Stimulated activated CD4-positive, alpha-beta T cell treated with anti-CD3 and anti-CD28 coated beads, Interleukin-2, amount 100 ng/mL, for 24 hours (primary cell): ENCODE data around the gene GPBAR1.

Experiments
- DNase-seq, 2 donors: peaks; one replicate each; pipeline ENCODE4 v3.0.0-alpha.2; 2020

The GPBAR1 gene

GRCh38 chr2:218260742-218261422, at the start of gene GPBAR1:
Gene GPBAR1 (plus strand): TSS chr2:218261015. CDS start chr2:218262725, 1,710 bp downstream.
- no peak for DNase-seq

- no peak for DNase-seq
Measured at GRCh38 chr2:218214116-218214515, 46.7 kb upstream of the GPBAR1 start.

- no peak for DNase-seq
Measured at GRCh38 chr2:218216336-218216673, 44.5 kb upstream of the GPBAR1 start.

DNA sequence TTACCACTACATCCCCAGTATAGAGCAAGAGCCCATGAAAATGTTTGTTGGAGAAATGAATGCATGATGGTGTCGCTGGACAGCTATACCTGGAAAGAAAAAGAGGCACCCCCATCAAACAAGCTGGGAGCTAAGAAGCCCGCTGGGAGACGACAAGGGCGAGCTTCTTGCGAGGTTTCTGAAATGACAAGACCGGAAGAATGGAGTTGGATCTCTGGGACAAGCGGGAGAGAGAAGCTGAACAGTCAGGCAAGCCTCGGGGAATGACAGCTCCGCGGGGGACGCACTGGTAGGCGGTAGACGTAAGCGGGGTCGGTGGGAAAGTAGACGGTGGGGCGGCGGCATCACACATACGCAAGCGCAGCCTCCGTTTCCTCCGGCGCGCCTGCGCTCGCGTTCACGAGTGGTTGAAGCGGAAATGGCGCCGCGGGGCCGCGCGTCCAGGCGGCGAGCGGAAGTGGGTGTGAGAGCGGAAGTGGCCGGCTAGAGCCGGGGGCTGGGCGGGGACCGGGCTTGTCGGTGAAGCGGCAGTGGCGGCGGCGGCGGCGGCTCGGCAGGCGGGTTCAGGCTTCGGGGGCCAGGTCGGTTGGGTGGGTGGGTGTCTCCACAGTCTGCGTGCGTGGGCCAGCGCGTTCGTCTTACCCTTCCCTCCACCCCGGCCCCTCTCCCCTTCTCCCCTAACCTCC, 44.0 kb upstream of the GPBAR1 start, which contains the start of gene ARPC2:
Gene ARPC2, plus strand, starts transcription at position 516 of the 686 bp plus-strand sequence. CDS start 282 bp downstream, outside the sequence.
- peak; percentile 94 to 97 for DNase-seq

DNA sequence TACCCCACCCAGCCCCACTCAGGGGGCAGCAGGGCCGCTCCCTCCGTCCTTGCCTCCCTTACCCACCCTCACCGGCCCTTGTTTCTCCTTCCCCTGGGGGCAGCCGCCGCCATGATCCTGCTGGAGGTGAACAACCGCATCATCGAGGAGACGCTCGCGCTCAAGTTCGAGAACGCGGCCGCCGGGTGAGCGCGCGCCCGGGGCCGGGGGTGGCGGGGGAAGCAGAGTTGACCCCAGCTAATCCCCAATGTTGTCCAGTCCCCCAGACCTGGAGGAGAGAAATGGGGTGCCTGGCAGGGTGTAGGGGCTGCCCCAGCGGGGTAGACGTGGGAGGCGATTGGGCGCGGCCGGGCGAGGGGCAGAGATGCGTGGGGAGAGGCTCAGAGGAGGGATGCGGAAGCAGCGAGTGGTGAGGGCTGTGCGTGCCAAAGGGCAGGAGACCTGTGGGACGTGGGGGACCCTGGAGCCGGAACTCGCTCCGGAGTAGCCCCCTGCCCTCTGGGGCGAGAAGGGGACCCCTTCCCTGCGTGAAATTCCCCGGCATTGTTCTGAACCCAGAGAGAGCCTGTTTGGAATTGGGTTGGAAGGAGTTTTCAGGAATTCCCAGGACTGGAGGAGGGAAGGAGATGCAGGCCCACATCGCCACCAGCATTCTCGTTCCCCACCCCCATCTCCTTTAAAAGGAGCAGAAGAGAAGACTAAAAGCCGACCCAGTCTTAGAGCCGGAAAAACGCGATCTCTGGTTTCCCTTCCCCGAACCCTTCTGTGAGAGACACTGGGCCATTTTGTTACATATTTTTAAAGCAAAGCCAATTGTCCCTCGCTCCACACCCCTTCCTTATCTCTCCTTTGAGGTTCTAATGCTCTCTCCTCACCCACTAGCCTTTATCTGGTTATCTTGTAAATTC, 43.2 kb upstream of the GPBAR1 start:
- peak; percentile 71 to 80 for DNase-seq

DNA sequence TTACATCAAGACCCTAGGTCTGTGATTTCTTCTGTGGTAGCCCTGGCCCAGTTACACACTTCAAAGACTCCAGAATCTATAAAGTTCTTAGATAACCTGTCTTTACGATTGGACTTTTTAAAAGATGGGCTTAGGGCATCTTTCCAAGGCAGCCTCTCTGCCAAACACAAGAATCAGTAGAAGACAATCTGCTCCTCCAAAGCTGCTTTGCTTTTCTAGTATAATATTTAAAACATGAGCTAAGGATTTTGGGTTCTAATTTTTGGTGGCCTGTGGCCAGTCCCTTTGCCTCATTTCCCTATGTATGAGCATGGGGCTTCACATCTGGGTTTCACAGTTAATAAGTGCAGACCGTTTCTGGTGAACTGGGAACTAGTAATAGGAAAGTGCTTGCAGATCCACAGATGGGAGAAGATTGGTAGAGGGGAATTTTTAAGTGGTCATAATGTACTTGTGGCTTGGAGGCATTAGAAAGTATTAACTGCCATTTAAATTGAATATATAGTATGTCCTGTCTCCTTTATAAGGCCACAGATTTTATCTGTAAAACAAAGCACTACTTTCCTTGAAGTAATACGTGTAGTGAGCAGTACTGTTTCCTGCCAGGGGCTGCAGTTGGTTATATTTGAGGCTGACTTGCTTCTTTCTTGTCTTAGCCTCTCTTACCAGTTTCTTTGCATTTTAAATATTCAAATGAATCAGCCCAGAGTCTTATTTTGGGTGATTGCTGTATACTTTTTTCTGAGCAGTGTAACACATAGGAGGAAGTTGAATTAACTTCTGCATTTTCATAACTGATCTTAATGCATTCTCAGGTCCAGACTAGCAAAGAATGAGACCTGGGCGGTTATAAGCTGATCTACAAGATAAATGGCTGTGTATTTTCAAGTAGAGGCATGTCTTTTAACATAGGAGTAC, 42.3 kb upstream of the GPBAR1 start:
- no peak for DNase-seq

- no peak for DNase-seq
Measured at GRCh38 chr2:218219934-218220333, 40.9 kb upstream of the GPBAR1 start.

GRCh38 chr2:218221000-218221399, 39.8 kb upstream of the GPBAR1 start:
- no peak for DNase-seq

- DNase-seq: no peak
Measured at GRCh38 chr2:218223046-218223445, 37.8 kb upstream of the GPBAR1 start.

- DNase-seq: no peak
Measured at GRCh38 chr2:218224186-218224585, 36.6 kb upstream of the GPBAR1 start.

GRCh38 chr2:218226903-218227302, 33.9 kb upstream of the GPBAR1 start:
- DNase-seq: no peak

- DNase-seq: no peak
Measured at GRCh38 chr2:218228366-218229090, 32.3 kb upstream of the GPBAR1 start.

DNA sequence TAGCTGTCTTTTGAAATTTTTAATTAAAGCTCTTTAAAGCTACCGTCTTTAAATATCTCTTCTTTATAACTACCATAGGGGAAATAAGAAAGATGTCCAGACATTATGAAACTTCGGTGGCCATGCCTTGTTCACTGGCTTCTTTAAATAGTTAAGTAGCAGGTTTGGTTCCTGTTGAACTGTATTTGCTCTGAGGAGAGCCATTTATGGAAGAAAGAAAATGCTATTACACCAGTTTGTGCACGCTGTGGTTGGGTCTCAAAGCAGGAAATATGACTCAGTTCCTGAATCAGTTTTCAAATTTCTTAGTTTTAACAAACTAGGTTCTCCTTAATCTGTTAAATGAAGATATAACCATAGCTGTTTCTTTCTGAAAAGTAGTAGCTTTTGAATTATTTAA, 31.6 kb upstream of the GPBAR1 start:
- DNase-seq: peak; percentile 34 to 43

DNA sequence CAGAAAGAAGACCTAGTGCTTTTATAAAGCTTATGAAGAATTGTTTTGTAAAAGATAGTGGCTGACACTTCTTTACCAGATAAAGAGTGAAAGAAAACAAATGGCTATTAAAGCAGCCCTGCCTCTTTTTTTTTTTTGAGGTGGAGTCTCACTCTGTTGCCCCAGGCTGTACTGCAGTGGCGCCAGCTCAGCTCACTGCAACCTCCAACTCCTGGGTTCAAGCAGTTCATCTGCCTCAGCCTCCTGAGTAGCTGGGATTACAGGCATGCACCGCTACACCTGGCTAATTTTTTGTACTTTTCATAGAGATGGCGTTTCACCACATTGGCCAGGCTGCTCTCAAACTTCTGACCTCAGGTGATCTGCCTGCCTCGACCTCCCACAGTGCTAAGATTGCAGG, 31.0 kb upstream of the GPBAR1 start:
- DNase-seq: no peak

DNA sequence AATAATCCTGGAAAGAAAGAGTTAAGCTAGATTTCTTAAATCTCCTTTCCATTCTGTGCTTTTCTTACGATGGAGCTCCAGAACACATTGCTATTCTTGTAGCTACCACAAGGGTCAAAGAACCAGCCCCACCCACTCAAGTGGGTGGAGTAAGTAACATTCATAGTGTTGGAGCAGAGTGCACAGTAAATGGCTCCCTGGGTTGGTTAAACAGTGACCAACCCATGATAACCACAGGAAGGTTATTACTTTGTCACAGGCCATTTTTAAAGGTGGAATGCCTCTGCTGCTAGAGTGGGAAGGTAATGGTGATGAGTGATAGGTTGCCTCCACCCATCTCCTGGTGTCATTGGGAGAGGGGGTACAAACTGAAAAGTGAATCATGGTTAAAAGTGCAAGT, 29.9 kb upstream of the GPBAR1 start:
- peak in 1 of 2 donors; percentile 36 for DNase-seq

DNA sequence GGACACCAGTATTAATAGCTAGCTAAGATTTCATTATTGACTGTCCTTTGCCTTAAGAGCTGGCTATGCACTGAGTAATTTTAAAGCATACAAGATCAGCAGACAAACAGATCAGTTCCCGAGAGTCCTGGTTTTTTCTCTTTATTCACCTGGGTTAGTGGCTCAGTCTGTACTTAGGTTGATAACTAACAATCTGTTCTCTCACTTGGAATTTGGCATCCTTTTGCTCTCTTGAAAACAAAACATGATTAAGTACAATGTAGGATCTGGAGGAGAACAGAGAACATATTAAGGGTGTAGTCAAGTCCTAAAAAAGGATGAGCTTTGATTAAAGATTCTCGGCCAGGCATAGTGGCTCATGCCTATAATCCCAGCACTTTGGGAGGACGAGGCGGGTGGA, 27.3 kb upstream of the GPBAR1 start:
- no peak for DNase-seq

DNA sequence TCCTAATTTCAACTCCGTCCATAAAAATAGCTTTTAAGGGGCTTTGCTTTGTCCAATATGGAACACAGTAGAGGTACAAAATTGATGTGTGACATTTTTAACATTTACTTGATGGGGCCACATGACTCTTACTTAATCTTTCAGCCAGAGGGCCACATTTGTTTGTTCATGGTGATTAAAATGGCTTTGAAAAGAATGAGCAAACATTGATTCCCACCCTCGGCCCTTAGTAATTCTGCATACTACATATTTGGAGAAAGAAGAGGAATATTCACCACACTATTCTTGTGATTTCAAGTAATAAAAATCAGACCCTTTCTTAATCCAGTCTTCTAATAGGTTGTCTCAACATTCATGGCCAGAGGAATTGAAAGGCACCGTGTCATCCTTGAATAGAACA, 26.3 kb upstream of the GPBAR1 start:
- DNase-seq: no peak

GRCh38 chr2:218235017-218235416, 25.8 kb upstream of the GPBAR1 start:
- no peak for DNase-seq

DNA sequence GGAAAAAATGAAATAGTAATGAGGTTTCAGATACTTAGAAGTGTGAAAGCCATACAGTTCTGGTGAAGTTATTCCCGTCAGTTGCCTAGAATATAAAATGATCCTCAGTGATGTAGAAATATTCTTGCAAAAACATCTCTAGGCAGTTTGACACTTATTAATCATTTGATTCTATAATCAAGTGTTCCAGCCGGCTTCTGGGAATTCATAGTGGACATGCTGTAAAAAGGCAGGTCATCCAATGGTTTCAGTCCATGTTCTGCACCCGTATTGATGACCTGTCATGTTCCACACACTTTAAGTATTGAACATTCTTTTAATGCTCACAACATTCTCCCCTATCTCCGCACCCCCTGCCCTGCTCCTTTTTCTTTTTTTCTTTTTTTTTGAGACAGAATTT, 24.0 kb upstream of the GPBAR1 start:
- no peak for DNase-seq

DNA sequence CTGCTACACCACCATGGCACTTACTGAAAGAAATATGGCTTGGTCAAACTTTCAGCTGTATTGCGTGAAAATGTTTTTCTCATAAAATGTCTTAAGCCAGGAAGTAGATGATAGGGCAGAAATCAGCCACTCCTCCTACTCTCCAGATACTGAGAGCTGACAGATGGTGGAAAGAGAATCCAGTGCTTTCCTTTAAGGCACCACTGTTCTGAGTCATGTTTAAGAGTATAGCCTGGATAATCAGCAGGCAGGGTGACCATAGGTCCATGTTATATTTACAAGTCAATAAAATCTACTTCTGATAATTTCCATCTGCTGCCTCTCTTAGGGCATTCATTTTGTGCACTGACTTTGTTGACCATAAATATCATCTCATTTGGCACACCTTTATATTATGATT, 21.9 kb upstream of the GPBAR1 start:
- no peak for DNase-seq

- no peak for DNase-seq
Measured at GRCh38 chr2:218244204-218244603, 16.6 kb upstream of the GPBAR1 start.

GRCh38 chr2:218244665-218245064, 16.1 kb upstream of the GPBAR1 start:
- DNase-seq: no peak
